HepG2 (cell line): ENCODE measurements around the gene SLC35G2. TPM values are rescaled to one million over a fixed set of nuclear protein-coding genes. Genes with fewer than 3 reads are reported as not detected.

Experiments
- ATAC-seq: fragments of 200-7000 bp; cut with Tn5 transposase; 3 replicates; pipeline ENCODE4 v1.9.1; 2020; ENCODE audit warnings: mild to moderate bottlenecking, moderate library complexity
- BruUV-seq: library from RNA; stranded (reverse); fragments of 400-500 nt; replicated peaks from 2 replicates; lab custom pipeline; 2021; lab: Mats Ljungman, UMichigan
- CTCF ChIA-PET: fragments of 300-600 bp; formaldehyde crosslinking; extraction: SDS; loops from one replicate; lab custom pipeline; 2021; ENCODE audit warnings: low total read pairs, inconsistent platforms, low intra/inter-chr PET ratio; lab: Yijun Ruan, JAX
- POLR2A ChIA-PET: fragments of 350-600 bp; sonication (Branson Sonifier 250); formaldehyde crosslinking; loops from one replicate; lab custom pipeline; 2020; ENCODE audit warnings: antibody characterized with exemption, inconsistent platforms; lab: Yijun Ruan, JAX
- DNase-seq: peaks from one replicate; pipeline ENCODE4 v3.0.0-alpha.2; 2015; ENCODE audit warnings: low spot score
- FAIRE-seq: peaks from 3 replicates; lab custom pipeline; 2011; peaks lifted over from hg19 to GRCh38; lab: Jason Lieb, UNC
- H2AFZ ChIP-seq: one replicate; pipeline ENCODE4 v1.6.1; 2011; ENCODE audit warnings: low read length, inconsistent platforms
- H3K27ac ChIP-seq: fragments of 300-600 bp; 3 replicates; pipeline ENCODE4 v1.8.0; 2011; ENCODE audit warnings: mixed run types, mild to moderate bottlenecking, mixed read lengths, low read length, inconsistent platforms; ENCODE audit not compliant: insufficient read depth; ENCODE audit errors: extremely low read length
- H3K27me3 ChIP-seq, 2 experiments: fragments of 200-600 bp in 1 of 2; 2 replicates in 1 of 2; 3 replicates in 1 of 2; pipeline versions ENCODE4 v1.6.0 to v1.8.0; 2011; ENCODE audit warnings: low read length in 2 of 2, mild to moderate bottlenecking in 2 of 2, moderate library complexity in 2 of 2, inconsistent platforms in 1 of 2; ENCODE audit not compliant: insufficient read depth in 2 of 2, control insufficient read depth in 1 of 2
- H3K36me3 ChIP-seq, 2 experiments: fragments of 200-600 bp in 1 of 2; replicated peaks in 1 of 2; 2 replicates in 1 of 2; 3 replicates in 1 of 2; pipeline versions ENCODE4 v1.5.1 to v1.8.0; 2011; ENCODE audit warnings: low read length in 2 of 2, inconsistent platforms in 1 of 2; ENCODE audit not compliant: insufficient read depth in 2 of 2, control insufficient read depth in 1 of 2
- H3K4me1 ChIP-seq: 2 replicates; pipeline ENCODE4 v1.5.1; 2012; ENCODE audit warnings: low read length, inconsistent platforms; ENCODE audit not compliant: insufficient read depth
- H3K4me2 ChIP-seq: 2 replicates; pipeline ENCODE4 v1.6.0; 2011; ENCODE audit warnings: low read depth, low read length, inconsistent platforms
- H3K4me3 ChIP-seq, 3 experiments: fragments of 200-600 bp in 1 of 3; sonication (generic), shearing (Covaris generic) in 1 of 3; replicated peaks in 1 of 3; 2 replicates each; pipeline ENCODE4 v1.5.1; 2011 to 2016; ENCODE audit warnings: low read length in 3 of 3, inconsistent platforms in 2 of 3, low read depth in 2 of 3, mild to moderate bottlenecking in 2 of 3, control low read depth in 1 of 3, mixed read lengths in 1 of 3; ENCODE audit not compliant: insufficient read depth in 1 of 3
- H3K79me2 ChIP-seq: one replicate; pipeline ENCODE4 v1.6.1; 2011; ENCODE audit warnings: low read length, inconsistent platforms; ENCODE audit not compliant: insufficient read depth
- H3K9ac ChIP-seq: 2 replicates; pipeline ENCODE4 v1.6.0; 2011; ENCODE audit warnings: mild to moderate bottlenecking, low read depth, low read length, inconsistent platforms; ENCODE audit not compliant: insufficient read depth
- H3K9me3 ChIP-seq: 2 replicates; pipeline ENCODE4 v1.5.1; 2012; ENCODE audit warnings: mild to moderate bottlenecking, low read length
- H4K20me1 ChIP-seq: 2 replicates; pipeline ENCODE4 v1.6.0; 2011; ENCODE audit warnings: inconsistent platforms, mild to moderate bottlenecking, low read length, moderate library complexity; ENCODE audit not compliant: insufficient read depth
- ASH2L ChIP-seq: fragments of 300-600, 200-600 bp; sonication (generic); IDR thresholded peaks from 2 replicates; pipeline ENCODE4 v1.7.0; 2017; ENCODE audit warnings: low read depth, mild to moderate bottlenecking, moderate library complexity, mixed read lengths, low read length; ENCODE audit not compliant: insufficient read length
- MAF1 ChIP-seq: sonication (generic); formaldehyde crosslinking; IDR thresholded peaks from 2 replicates; pipeline ENCODE4 v1.5.0; 2020; ENCODE audit warnings: missing genetic modification reagents, borderline replicate concordance
- MAFF ChIP-seq: IDR thresholded peaks from 2 replicates; pipeline ENCODE4 v1.6.1; 2011; ENCODE audit warnings: low read depth, low read length, improper control_type of control experiment
- NCOA2 ChIP-seq: sonication (generic); formaldehyde crosslinking; IDR thresholded peaks from 2 replicates; pipeline ENCODE4 v1.8.0; 2022; ENCODE audit warnings: inconsistent platforms
- SP4 ChIP-seq: sonication (generic); formaldehyde crosslinking; IDR thresholded peaks from 2 replicates; pipeline ENCODE4 v1.8.1; 2023; ENCODE audit warnings: mild to moderate bottlenecking, missing genetic modification reagents
- SSRP1 ChIP-seq: IDR thresholded peaks from 2 replicates; pipeline ENCODE4 v1.6.1; 2016; ENCODE audit warnings: control low read depth
- U2AF2 ChIP-seq: fragments of 200-400 bp; formaldehyde crosslinking; IDR thresholded peaks from 2 replicates; pipeline ENCODE4 v1.6.1; 2017; ENCODE audit warnings: low read depth, mild to moderate bottlenecking, low read length
- ZMYM2 ChIP-seq: sonication (generic); formaldehyde crosslinking; IDR thresholded peaks from 2 replicates; pipeline ENCODE4 v1.8.0; 2022; ENCODE audit warnings: mild to moderate bottlenecking, missing genetic modification reagents
- ZMYM4 ChIP-seq: sonication (generic); formaldehyde crosslinking; IDR thresholded peaks from 2 replicates; pipeline ENCODE4 v1.8.1; 2023; ENCODE audit warnings: mild to moderate bottlenecking, missing genetic modification reagents
- ZNF605 ChIP-seq: sonication (generic); formaldehyde crosslinking; IDR thresholded peaks from 2 replicates; pipeline ENCODE4 v1.8.0; 2022; ENCODE audit warnings: mild to moderate bottlenecking, missing genetic modification reagents
- ZNF652 ChIP-seq: IDR thresholded peaks from 2 replicates; pipeline ENCODE4 v1.6.1; 2016; ENCODE audit warnings: low read depth, borderline replicate concordance
- ZNF775 ChIP-seq: sonication (generic); formaldehyde crosslinking; IDR thresholded peaks from 2 replicates; pipeline ENCODE4 v1.4.0; 2020; ENCODE audit warnings: missing genetic modification reagents, mild to moderate bottlenecking, moderate library complexity, borderline replicate concordance
- WGBS: methylation state at CpG from one replicate; pipeline ENCODE4 v1.1.6; 2017; ENCODE audit warnings: low lambda C conversion rate; 5-methylcytosine and 5-hydroxymethylcytosine counted together
- in situ Hi-C: cut with HindIII; loops from 2 replicates; pipeline ENCODE4 v1.10.0; 2017; ENCODE audit warnings: low pct_unique_long_range_greater_than_20kb; ENCODE audit not compliant: extremely low pct_ligation_motif_present
- intact Hi-C: fragments of 100-400 bp; cut with micrococcal nuclease; formaldehyde crosslinking; loops from one replicate; pipeline ENCODE4 v1.10.0; 2022; ENCODE audit not compliant: unreplicated experiment
- polyA plus RNA-seq, 8 experiments: library from polyadenylated mRNA; depleted of rRNA in 3 of 8; stranded (reverse) in 7 of 8; unstranded in 1 of 8; fragments of >200 nt; fragmentation: Illumina TruSeq in 4 of 8; extraction: Trizol in 4 of 8; gene quantifications; 2 replicates each; pipeline versions ENCODE4 v1.2.1 to v1.2.3, GENCODE V29; 2011 to 2016; ENCODE audit warnings: low read depth in 4 of 8, missing spikeins in 1 of 8, mixed read lengths in 1 of 8; ENCODE audit not compliant: insufficient read depth in 1 of 8
- total RNA-seq, 5 experiments: library from RNA; depleted of rRNA; stranded (reverse); fragments of >200 nt; fragmentation: Illumina TruSeq; extraction: Trizol; gene quantifications; 2 replicates each; pipeline ENCODE4 v1.2.3, GENCODE V29; 2016; ENCODE audit warnings: low read depth in 1 of 5
- TF ChIP-seq, protein P1 (sequence below): IDR thresholded peaks from 2 replicates; pipeline ENCODE4 v1.6.1; 2016; ENCODE audit warnings: control low read depth
- TF ChIP-seq, protein P2 (sequence below), 2 experiments: fragments of 450-650 bp in 1 of 2; sonication (generic) in 1 of 2; formaldehyde crosslinking; IDR thresholded peaks; 2 replicates each; pipeline versions ENCODE4 v1.5.0 to v1.8.0; 2020 to 2022; ENCODE audit warnings: mild to moderate bottlenecking in 1 of 2, missing genetic modification reagents in 1 of 2

SLC35G2 gene
- total and polyA plus RNA-seq, 2 of the 13 experiments (the other 11 are each of a cell fraction or from before 2014, with no cell fraction given), result 7.6 to 10.3 TPM

DNA sequence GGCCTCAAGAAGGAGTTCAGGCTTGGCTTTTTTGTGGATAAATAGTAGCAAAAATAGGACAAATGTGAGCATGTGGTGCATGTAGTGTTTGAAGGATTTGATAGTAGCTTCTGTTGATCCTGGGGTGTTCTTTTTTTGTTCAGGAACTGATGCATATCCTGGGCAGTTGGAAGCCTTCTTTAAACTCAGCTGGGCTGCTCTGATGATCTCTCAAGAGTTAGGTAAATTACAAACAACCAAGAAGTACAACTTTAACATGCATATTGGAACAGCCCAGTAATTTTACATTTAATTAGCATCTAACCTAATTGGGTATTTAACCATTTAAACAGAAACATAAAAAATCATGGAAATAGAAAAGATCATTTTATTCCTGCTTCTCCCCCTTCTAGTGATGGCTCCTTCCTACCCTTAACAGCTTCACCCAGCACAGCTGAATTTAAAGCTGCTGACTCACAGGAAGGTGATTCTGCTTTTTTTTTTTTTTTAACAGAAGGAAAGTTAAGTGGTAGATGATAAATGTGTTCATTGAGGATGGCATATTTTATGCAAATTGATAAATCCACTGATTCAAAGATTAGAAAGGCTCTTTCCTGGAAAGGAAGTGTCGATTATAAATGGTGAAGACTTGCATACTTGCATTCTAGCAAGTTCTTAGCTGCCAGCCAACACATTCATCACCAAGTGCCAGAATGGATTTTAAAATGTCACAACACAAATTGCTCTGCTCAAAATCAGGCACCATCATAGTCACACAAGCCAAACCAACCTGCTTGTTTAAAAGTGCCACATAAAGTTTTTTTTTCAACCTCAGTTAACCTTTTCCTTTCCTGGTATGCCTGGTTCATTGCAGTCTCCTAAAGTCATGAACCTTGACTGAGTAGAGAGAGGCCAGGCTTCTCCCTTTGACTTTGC lies 20.0 kb downstream of the SLC35G2 start:
- TF ChIP-seq MAFF, result no peak
- TF ChIP-seq ZNF605, result no peak
- TF ChIP-seq, protein P1, sequence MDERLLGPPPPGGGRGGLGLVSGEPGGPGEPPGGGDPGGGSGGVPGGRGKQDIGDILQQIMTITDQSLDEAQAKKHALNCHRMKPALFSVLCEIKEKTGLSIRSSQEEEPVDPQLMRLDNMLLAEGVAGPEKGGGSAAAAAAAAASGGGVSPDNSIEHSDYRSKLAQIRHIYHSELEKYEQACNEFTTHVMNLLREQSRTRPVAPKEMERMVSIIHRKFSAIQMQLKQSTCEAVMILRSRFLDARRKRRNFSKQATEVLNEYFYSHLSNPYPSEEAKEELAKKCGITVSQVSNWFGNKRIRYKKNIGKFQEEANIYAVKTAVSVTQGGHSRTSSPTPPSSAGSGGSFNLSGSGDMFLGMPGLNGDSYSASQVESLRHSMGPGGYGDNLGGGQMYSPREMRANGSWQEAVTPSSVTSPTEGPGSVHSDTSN (CRISPR knock-in tag), result no peak
- no peak for TF ChIP-seq NCOA2 (CRISPR knock-in tag)
- TF ChIP-seq ASH2L, result no peak
- no peak for TF ChIP-seq MAF1 (CRISPR knock-in tag)
- no peak for TF ChIP-seq ZMYM4
- TF ChIP-seq SP4 (CRISPR knock-in tag), result no peak
- TF ChIP-seq, protein P2, sequence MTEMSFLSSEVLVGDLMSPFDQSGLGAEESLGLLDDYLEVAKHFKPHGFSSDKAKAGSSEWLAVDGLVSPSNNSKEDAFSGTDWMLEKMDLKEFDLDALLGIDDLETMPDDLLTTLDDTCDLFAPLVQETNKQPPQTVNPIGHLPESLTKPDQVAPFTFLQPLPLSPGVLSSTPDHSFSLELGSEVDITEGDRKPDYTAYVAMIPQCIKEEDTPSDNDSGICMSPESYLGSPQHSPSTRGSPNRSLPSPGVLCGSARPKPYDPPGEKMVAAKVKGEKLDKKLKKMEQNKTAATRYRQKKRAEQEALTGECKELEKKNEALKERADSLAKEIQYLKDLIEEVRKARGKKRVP (CRISPR knock-in tag; IDR thresholded peaks at IDR 0.05), result no peak
- TF ChIP-seq SSRP1 (CRISPR knock-in tag), result no peak
- no peak for TF ChIP-seq ZMYM2 (CRISPR knock-in tag)
- no peak for TF ChIP-seq U2AF2
- no peak for TF ChIP-seq ZNF652 (CRISPR knock-in tag)
- no peak for TF ChIP-seq ZNF775
- H3K27ac ChIP-seq, result no peak overlapping the region
- H3K9me3 ChIP-seq, result no peaks in the 10 kb centered on the region
- H3K79me2 ChIP-seq, result peaks cover 6% of the 10 kb centered on the region
- H4K20me1 ChIP-seq, result no peaks in the 10 kb centered on the region
- H3K9ac ChIP-seq, result no peak overlapping the region
- CTCF ChIA-PET, result no interaction called here
- H3K4me2 ChIP-seq, result no peak overlapping the region
- DNase-seq (no peak), FAIRE-seq (no peak), ATAC-seq (no peak)
- H3K4me3 ChIP-seq, result no peak overlapping the region
- H3K4me1 ChIP-seq, result peaks cover 5% of the 10 kb centered on the region; the same call in 1 of the 2 replicates
- WGBS, result 91% methylated on average over 1 of the region's 1 CpG
- no TSS peak for BruUV-seq
- peaks cover 1 to 2% of the 10 kb centered on the region in 2 experiments; a peak in 3 of 5 replicates for H3K36me3 ChIP-seq
- in situ Hi-C loops, result no loop called here
- POLR2A ChIA-PET, result interaction anchor here (1.5 kb wide), 1 partner anchor 23 kb away, joined by 4 read pairs; the partner anchor contains the start of gene NCK1
- H3K27me3 ChIP-seq, result no peaks in the 10 kb centered on the region
- H2AFZ ChIP-seq, result no peak overlapping the region
- intact Hi-C loops, result no loop called here
